K562 (cell line): Measurements from ENCODE around the gene NDUFB10.

ENCODE experiments used
- BRCA1 ChIP-seq, 2 experiments: fragments of 450-650 bp in 1 of 2; sonication (generic) in 1 of 2; formaldehyde crosslinking in 1 of 2; IDR thresholded peaks; 2 replicates each; pipeline versions ENCODE4 v1.5.0 to v1.6.1; 2017 to 2020; ENCODE audit warnings: mild to moderate bottlenecking in 1 of 2, missing genetic modification reagents in 1 of 2
- CEBPB ChIP-seq: fragments of 450-650 bp; IDR thresholded peaks from 2 replicates; pipeline ENCODE4 v1.6.1; 2016; ENCODE audit warnings: missing genetic modification characterization, missing compliant biosample characterization
- HDAC1 ChIP-seq, 2 experiments: fragments of 450-650 bp; IDR thresholded peaks; 2 replicates each; pipeline ENCODE4 v1.6.1; 2016 to 2017; ENCODE audit warnings: inconsistent platforms in 1 of 2, mild to moderate bottlenecking in 1 of 2, moderate library complexity in 1 of 2
- RBM39 ChIP-seq: fragments of 200-400 bp; formaldehyde crosslinking; optimal IDR thresholded peaks from 2 replicates; pipeline ENCODE3; 2018; ENCODE audit warnings: low read depth, low read length
- SMARCA4 ChIP-seq: fragments of 450-650 bp; IDR thresholded peaks from 2 replicates; pipeline ENCODE4 v1.6.1; 2016
- TRIM25 ChIP-seq: fragments of 450-650 bp; IDR thresholded peaks from 2 replicates; pipeline ENCODE4 v1.7.0; 2016; ENCODE audit warnings: borderline replicate concordance
- ZHX1 ChIP-seq: fragments of 150-350 bp; conservative IDR thresholded peaks from 2 replicates; pipeline ENCODE4 v1.6.1; 2014; ENCODE audit warnings: low read length
- TF ChIP-seq, protein P1 (sequence below), 3 experiments: IDR thresholded peaks in 2 of 3; conservative IDR thresholded peaks in 1 of 3; 2 replicates each; pipeline ENCODE4 v1.5.1; 2011 to 2012; ENCODE audit warnings: low read length in 3 of 3, mild to moderate bottlenecking in 3 of 3, control low read depth in 2 of 3, improper control_type of control experiment in 1 of 3, inconsistent platforms in 1 of 3, low read depth in 1 of 3, mixed read lengths in 1 of 3, moderate library complexity in 1 of 3; ENCODE audit not compliant: insufficient read depth in 2 of 3

GRCh38 chr16:1909561-1910231, 49.6 kb upstream of the NDUFB10 start:
- TF ChIP-seq RBM39 = no peak
- TF ChIP-seq SMARCA4 = no peak
- no peak for TF ChIP-seq ZHX1
- TF ChIP-seq HDAC1 (IDR thresholded peaks at IDR 0.05) = no peak
- TF ChIP-seq TRIM25 = no peak
- TF ChIP-seq, protein P1, sequence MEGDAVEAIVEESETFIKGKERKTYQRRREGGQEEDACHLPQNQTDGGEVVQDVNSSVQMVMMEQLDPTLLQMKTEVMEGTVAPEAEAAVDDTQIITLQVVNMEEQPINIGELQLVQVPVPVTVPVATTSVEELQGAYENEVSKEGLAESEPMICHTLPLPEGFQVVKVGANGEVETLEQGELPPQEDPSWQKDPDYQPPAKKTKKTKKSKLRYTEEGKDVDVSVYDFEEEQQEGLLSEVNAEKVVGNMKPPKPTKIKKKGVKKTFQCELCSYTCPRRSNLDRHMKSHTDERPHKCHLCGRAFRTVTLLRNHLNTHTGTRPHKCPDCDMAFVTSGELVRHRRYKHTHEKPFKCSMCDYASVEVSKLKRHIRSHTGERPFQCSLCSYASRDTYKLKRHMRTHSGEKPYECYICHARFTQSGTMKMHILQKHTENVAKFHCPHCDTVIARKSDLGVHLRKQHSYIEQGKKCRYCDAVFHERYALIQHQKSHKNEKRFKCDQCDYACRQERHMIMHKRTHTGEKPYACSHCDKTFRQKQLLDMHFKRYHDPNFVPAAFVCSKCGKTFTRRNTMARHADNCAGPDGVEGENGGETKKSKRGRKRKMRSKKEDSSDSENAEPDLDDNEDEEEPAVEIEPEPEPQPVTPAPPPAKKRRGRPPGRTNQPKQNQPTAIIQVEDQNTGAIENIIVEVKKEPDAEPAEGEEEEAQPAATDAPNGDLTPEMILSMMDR (IDR thresholded peaks at IDR 0.05 in 2 of 3, conservative IDR thresholded peaks at IDR 0.05 in 1 of 3; ENCODE audit: insufficient read depth in 2 of 3, low read depth in 1 of 3, low read length in 3 of 3) = no peak
- TF ChIP-seq CEBPB (tag) = no peak
- TF ChIP-seq BRCA1 (IDR thresholded peaks at IDR 0.05) = no peak
- no peak for TF ChIP-seq BRCA1 (CRISPR knock-in tag; IDR thresholded peaks at IDR 0.05)
